NCI-H146 (cell line): Measurements from ENCODE around the gene CRYGN.

Experiments used
- DNase-seq: peaks from one replicate; lab custom pipeline; 2025; lab: John Stamatoyannopoulos, UW

Gene CRYGN

GRCh38 chr7:151439855-151440798, at the start of gene CRYGN:
Gene CRYGN, minus strand, starts transcription at chr7:151440141. Its CDS starts 224 bp downstream, at chr7:151439917.
- DNase-seq, result no peak

GRCh38 chr7:151489498-151489897, 49.6 kb upstream of the CRYGN start:
- no peak for DNase-seq

- no peak for DNase-seq
Observed at GRCh38 chr7:151488096-151488495, 48.2 kb upstream of the CRYGN start.

- no peak for DNase-seq
Observed at GRCh38 chr7:151487228-151487627, 47.3 kb upstream of the CRYGN start.

- DNase-seq, result no peak
Observed at GRCh38 chr7:151486074-151486473, 46.1 kb upstream of the CRYGN start.

- no peak for DNase-seq
Observed at GRCh38 chr7:151484971-151485707, 45.2 kb upstream of the CRYGN start.

GRCh38 chr7:151483711-151483983, 43.7 kb upstream of the CRYGN start:
- no peak for DNase-seq

GRCh38 chr7:151482883-151483710, 43.2 kb upstream of the CRYGN start:
- no peak for DNase-seq

- no peak for DNase-seq
Observed at GRCh38 chr7:151481650-151482505, 41.9 kb upstream of the CRYGN start.

- DNase-seq, result no peak
Observed at GRCh38 chr7:151477867-151478266, 37.9 kb upstream of the CRYGN start.

- DNase-seq, result no peak
Observed at GRCh38 chr7:151472644-151473380, 32.9 kb upstream of the CRYGN start.

GRCh38 chr7:151470711-151471110, 30.8 kb upstream of the CRYGN start:
- DNase-seq, result no peak

GRCh38 chr7:151469281-151469680, 29.3 kb upstream of the CRYGN start:
- DNase-seq, result no peak

GRCh38 chr7:151468217-151469018, 28.5 kb upstream of the CRYGN start:
- no peak for DNase-seq

- no peak for DNase-seq
Observed at GRCh38 chr7:151465169-151465568, 25.2 kb upstream of the CRYGN start.

- DNase-seq, result peak; percentile 9
Observed at GRCh38 chr7:151462306-151462779, 22.4 kb upstream of the CRYGN start.

- DNase-seq, result peak; percentile 62
Observed at GRCh38 chr7:151461942-151462230, 21.9 kb upstream of the CRYGN start.

GRCh38 chr7:151461096-151461941, 21.4 kb upstream of the CRYGN start:
- no peak for DNase-seq

- DNase-seq, result no peak
Observed at GRCh38 chr7:151460474-151460855, 20.5 kb upstream of the CRYGN start.
